Stomach (tissue), 4 donors: ENCODE measurements around the gene PSMB5.

Experiments
- CTCF ChIP-seq, 7 experiments: fragments of 450-650 bp in 4 of 7; fragments of 200-600 bp in 3 of 7; sonication (generic) in 3 of 7; IDR thresholded peaks; one replicate each; pipeline ENCODE4 v1.5.1; 2016 to 2019; ENCODE audit warnings: antibody characterized with exemption in 7 of 7, control low read depth in 2 of 7, mild to moderate bottlenecking in 1 of 7
- POLR2A ChIP-seq, 4 donors: fragments of 450-650 bp; IDR thresholded peaks; one replicate each; pipeline ENCODE4 v1.6.1; 2016; ENCODE audit warnings: antibody characterized with exemption in 4 of 4, control low read depth in 2 of 4, mild to moderate bottlenecking in 1 of 4, moderate library complexity in 1 of 4

- no peak for TF ChIP-seq CTCF (IDR thresholded peaks at IDR 0.05)
- no peak for TF ChIP-seq POLR2A (IDR thresholded peaks at IDR 0.05)
Observed at GRCh38 chr14:22981876-22982476, 52.7 kb downstream of the PSMB5 start.
